ENCODE data around the gene DLL3.
"Not testable (repeated sequence)": the region's sequence is repeated elsewhere in the genome, so short reads cannot be mapped to it uniquely, and the experiment has no call there.

Gene DLL3

GRCh38 chr19:39498798-39499642 is at the start of gene DLL3:
Gene DLL3 (plus strand): TSS chr19:39498947. CDS start chr19:39498975, 28 bp downstream.
- no peak for DNase-seq (ENCODE audit: low read depth in 1 of 2, low spot score in 1 of 2)

- DNase-seq (ENCODE audit: low read depth in 1 of 2, low spot score in 1 of 2), result no peak
Observed at GRCh38 chr19:39449116-39449797, 49.5 kb upstream of the DLL3 start.

- not testable (repeated sequence) for DNase-seq (ENCODE audit: low read depth in 1 of 2, low spot score in 1 of 2)
Observed at GRCh38 chr19:39451257-39451656, 47.5 kb upstream of the DLL3 start.

GRCh38 chr19:39463403-39463802 is 35.3 kb upstream of the DLL3 start:
- no peak for DNase-seq (ENCODE audit: low read depth in 1 of 2, low spot score in 1 of 2)

GRCh38 chr19:39465956-39466747 is 32.6 kb upstream of the DLL3 start:
- DNase-seq (ENCODE audit: low read depth in 1 of 2, low spot score in 1 of 2), result no peak

- DNase-seq (ENCODE audit: low read depth in 1 of 2, low spot score in 1 of 2), result no peak
Observed at GRCh38 chr19:39467941-39468340, 30.8 kb upstream of the DLL3 start.

- DNase-seq (ENCODE audit: low read depth in 1 of 2, low spot score in 1 of 2), result no peak
Observed at GRCh38 chr19:39469036-39469435, 29.7 kb upstream of the DLL3 start.

- no peak for DNase-seq (ENCODE audit: low read depth in 1 of 2, low spot score in 1 of 2)
Observed at GRCh38 chr19:39469567-39469966, 29.2 kb upstream of the DLL3 start.

GRCh38 chr19:39470724-39471339 is 27.9 kb upstream of the DLL3 start:
- DNase-seq (ENCODE audit: low read depth in 1 of 2, low spot score in 1 of 2), result no peak

- no peak for DNase-seq (ENCODE audit: low read depth in 1 of 2, low spot score in 1 of 2)
Observed at GRCh38 chr19:39471756-39472536, 26.8 kb upstream of the DLL3 start.

GRCh38 chr19:39472746-39473442 is 25.9 kb upstream of the DLL3 start:
- DNase-seq (ENCODE audit: low read depth in 1 of 2, low spot score in 1 of 2), result no peak

- DNase-seq (ENCODE audit: low read depth in 1 of 2, low spot score in 1 of 2), result no peak
Observed at GRCh38 chr19:39473443-39473960, 25.2 kb upstream of the DLL3 start.

- DNase-seq (ENCODE audit: low read depth in 1 of 2, low spot score in 1 of 2), result peak; percentile 56 to 68
Observed at GRCh38 chr19:39474139-39474620, 24.6 kb upstream of the DLL3 start.

- DNase-seq (ENCODE audit: low read depth in 1 of 2, low spot score in 1 of 2), result no peak
Observed at GRCh38 chr19:39475748-39476147, 23.0 kb upstream of the DLL3 start.

- not testable (repeated sequence) for DNase-seq (ENCODE audit: low read depth in 1 of 2, low spot score in 1 of 2)
Observed at GRCh38 chr19:39479319-39479801, 19.4 kb upstream of the DLL3 start.

GRCh38 chr19:39479916-39480315 is 18.8 kb upstream of the DLL3 start:
- DNase-seq (ENCODE audit: low read depth in 1 of 2, low spot score in 1 of 2), result no peak

GRCh38 chr19:39480337-39481228 is 18.2 kb upstream of the DLL3 start, which contains the start of gene TIMM50:
Gene TIMM50 (plus strand): TSS chr19:39480838. CDS start chr19:39480854, 16 bp downstream.
- DNase-seq (ENCODE audit: low read depth in 1 of 2, low spot score in 1 of 2), result peak; percentile 92 to 98

GRCh38 chr19:39481229-39481545 is 17.6 kb upstream of the DLL3 start:
- no peak for DNase-seq (ENCODE audit: low read depth in 1 of 2, low spot score in 1 of 2)

Measured in stimulated activated CD4-positive, alpha-beta T cell treated with anti-CD3 and anti-CD28 coated beads, Interleukin-15, amount 100 ng/mL, for 1 hour (primary cell).